IMR-90 (cell line): ENCODE data around the gene EPOP. TPM values are rescaled to one million over a fixed set of nuclear protein-coding genes. Genes with fewer than 3 reads are reported as not detected.

Experiments used
- ATAC-seq: fragments of 200-7000 bp; cut with Tn5 transposase; 2 replicates; pipeline ENCODE4 v1.9.1; 2020; ENCODE audit warnings: low read depth, mild to moderate bottlenecking, moderate library complexity
- BruUV-seq: library from RNA; stranded (reverse); fragments of 400-500 nt; replicated peaks from 2 replicates; lab custom pipeline; 2021; lab: Mats Ljungman, UMichigan
- CTCF ChIA-PET: fragments of 300-600 bp; formaldehyde crosslinking; extraction: SDS; loops from one replicate; lab custom pipeline; 2021; ENCODE audit warnings: antibody characterized with exemption; lab: Yijun Ruan, JAX
- POLR2A ChIA-PET: fragments of 300-600 bp; sonication (Branson Sonifier 250); formaldehyde crosslinking; loops from one replicate; lab custom pipeline; 2022; ENCODE audit warnings: antibody characterized with exemption; ENCODE audit not compliant: unreplicated experiment; lab: Charles Lee
- DNase-seq: peaks from one replicate; pipeline ENCODE4 v3.0.0; 2013
- H2AFZ ChIP-seq: replicated peaks from 2 replicates; pipeline ENCODE3; 2013; ENCODE audit warnings: low read length, mild to moderate bottlenecking; ENCODE audit not compliant: poor library complexity
- H2AK5ac ChIP-seq: 2 replicates; pipeline ENCODE4 v1.6.1; 2013; ENCODE audit warnings: low read depth, low read length, inconsistent platforms
- H2AK9ac ChIP-seq: replicated peaks from 2 replicates; pipeline ENCODE3; 2013; ENCODE audit warnings: mild to moderate bottlenecking, low read depth, low read length, moderate library complexity; ENCODE audit not compliant: poor library complexity
- H2BK120ac ChIP-seq: 2 replicates; pipeline ENCODE4 v1.6.1; 2013; ENCODE audit warnings: low read depth, low read length, inconsistent platforms
- H2BK15ac ChIP-seq: 3 replicates; pipeline ENCODE4 v1.6.1; 2013; ENCODE audit warnings: low read depth, low read length, inconsistent platforms
- H2BK20ac ChIP-seq: 2 replicates; pipeline ENCODE4 v1.6.1; 2013; ENCODE audit warnings: low read depth, mild to moderate bottlenecking, inconsistent platforms, low read length, moderate library complexity
- H2BK5ac ChIP-seq: 2 replicates; pipeline ENCODE4 v1.6.1; 2013; ENCODE audit warnings: mild to moderate bottlenecking, low read depth, low read length, inconsistent platforms; ENCODE audit not compliant: poor library complexity, severe bottlenecking
- H3K14ac ChIP-seq: replicated peaks from 2 replicates; pipeline ENCODE4 v1.6.1; 2013; ENCODE audit warnings: low read depth, low read length, inconsistent platforms
- H3K18ac ChIP-seq: 2 replicates; pipeline ENCODE4 v1.6.1; 2013; ENCODE audit warnings: low read depth, low read length, control low read depth
- H3K23ac ChIP-seq: 2 replicates; pipeline ENCODE4 v1.6.1; 2013; ENCODE audit warnings: low read depth, low read length, inconsistent platforms
- H3K27ac ChIP-seq: 2 replicates; pipeline ENCODE4 v1.5.1; 2013; ENCODE audit warnings: mild to moderate bottlenecking, control low read depth, low read length; ENCODE audit not compliant: insufficient read depth
- H3K27me3 ChIP-seq: 2 replicates; pipeline ENCODE4 v1.6.1; 2013; ENCODE audit warnings: low read length; ENCODE audit not compliant: control insufficient read depth, insufficient read depth
- H3K36me3 ChIP-seq: 2 replicates; pipeline ENCODE4 v1.6.1; 2013; ENCODE audit warnings: low read length, mixed read lengths; ENCODE audit not compliant: control insufficient read depth, insufficient read depth
- H3K4ac ChIP-seq: 2 replicates; pipeline ENCODE4 v1.6.1; 2013; ENCODE audit warnings: low read depth, low read length, inconsistent platforms
- H3K4me1 ChIP-seq: 2 replicates; pipeline ENCODE4 v1.6.1; 2013; ENCODE audit warnings: low read length, mixed read lengths; ENCODE audit not compliant: control insufficient read depth, insufficient read depth
- H3K4me2 ChIP-seq: 2 replicates; pipeline ENCODE4 v1.6.1; 2013; ENCODE audit warnings: low read depth, mild to moderate bottlenecking, control low read depth, low read length, moderate library complexity
- H3K4me3 ChIP-seq: 2 replicates; pipeline ENCODE4 v1.5.1; 2013; ENCODE audit warnings: low read depth, mild to moderate bottlenecking, control low read depth, low read length, moderate library complexity; ENCODE audit not compliant: insufficient read depth
- H3K56ac ChIP-seq: 2 replicates; pipeline ENCODE4 v1.6.1; 2013; ENCODE audit warnings: low read length, inconsistent platforms; ENCODE audit not compliant: insufficient read depth; ENCODE audit errors: extremely low read depth
- H3K79me1 ChIP-seq, 2 experiments: 2 replicates each; pipeline ENCODE4 v1.6.1; 2013; ENCODE audit warnings: low read length in 2 of 2, inconsistent platforms in 1 of 2, low read depth in 1 of 2
- H3K9ac ChIP-seq: 2 replicates; pipeline ENCODE4 v1.6.1; 2013; ENCODE audit warnings: low read depth, low read length, control low read depth
- H3K9me1 ChIP-seq: 2 replicates; pipeline ENCODE4 v1.6.1; 2013; ENCODE audit warnings: low read length, inconsistent platforms; ENCODE audit not compliant: insufficient read depth
- H3K9me3 ChIP-seq: 2 replicates; pipeline ENCODE4 v1.6.1; 2013; ENCODE audit warnings: low read length; ENCODE audit not compliant: control insufficient read depth, insufficient read depth
- H4K20me1 ChIP-seq: 2 replicates; pipeline ENCODE4 v1.6.1; 2013; ENCODE audit warnings: low read length, inconsistent platforms; ENCODE audit not compliant: insufficient read depth
- H4K5ac ChIP-seq: 2 replicates; pipeline ENCODE4 v1.6.1; 2013; ENCODE audit warnings: mild to moderate bottlenecking, low read depth, low read length, control low read depth
- H4K8ac ChIP-seq, 2 experiments: 2 replicates each; pipeline ENCODE4 v1.6.1; 2013; ENCODE audit warnings: low read depth in 2 of 2, low read length in 2 of 2, control low read depth in 1 of 2, inconsistent platforms in 1 of 2
- H4K91ac ChIP-seq: 2 replicates; pipeline ENCODE4 v1.6.1; 2013; ENCODE audit warnings: low read depth, low read length, inconsistent platforms; ENCODE audit not compliant: insufficient read depth
- BHLHE40 ChIP-seq: fragments of 150-350 bp; IDR thresholded peaks from 2 replicates; pipeline ENCODE4 v1.6.1; 2016; ENCODE audit warnings: mild to moderate bottlenecking, low read depth, low read length
- CEBPB ChIP-seq: IDR thresholded peaks from 2 replicates; pipeline ENCODE4 v1.6.1; 2012; ENCODE audit warnings: low read depth, low read length, improper control_type of control experiment
- ELK1 ChIP-seq: fragments of 150-350 bp; IDR thresholded peaks from 2 replicates; pipeline ENCODE4 v1.6.1; 2016; ENCODE audit warnings: low read depth, mild to moderate bottlenecking, low read length, moderate library complexity, borderline replicate concordance
- MAFK ChIP-seq: IDR thresholded peaks from 2 replicates; pipeline ENCODE4 v1.6.1; 2012; ENCODE audit warnings: low read depth, low read length, improper control_type of control experiment
- MAZ ChIP-seq: IDR thresholded peaks from 2 replicates; pipeline ENCODE4 v1.6.1; 2012; ENCODE audit warnings: low read depth, mild to moderate bottlenecking, low read length, improper control_type of control experiment, moderate library complexity, borderline replicate concordance
- MXI1 ChIP-seq: IDR thresholded peaks from 2 replicates; pipeline ENCODE4 v1.6.1; 2012; ENCODE audit warnings: low read depth, mild to moderate bottlenecking, low read length, moderate library complexity, borderline replicate concordance
- NFE2L2 ChIP-seq: fragments of 150-350 bp; IDR thresholded peaks from 2 replicates; pipeline ENCODE4 v1.6.1; 2016; ENCODE audit warnings: low read depth, mild to moderate bottlenecking, low read length
- POLR2A ChIP-seq: IDR thresholded peaks from 2 replicates; pipeline ENCODE4 v1.6.1; 2012; ENCODE audit warnings: mild to moderate bottlenecking, low read depth, low read length
- RAD21 ChIP-seq: IDR thresholded peaks from 2 replicates; pipeline ENCODE4 v1.6.1; 2012; ENCODE audit warnings: low read length, improper control_type of control experiment
- RCOR1 ChIP-seq: IDR thresholded peaks from 2 replicates; pipeline ENCODE4 v1.6.1; 2012; ENCODE audit warnings: mild to moderate bottlenecking, low read length, improper control_type of control experiment; ENCODE audit not compliant: insufficient replicate concordance
- SMC3 ChIP-seq: fragments of 150-350 bp; IDR thresholded peaks from 2 replicates; pipeline ENCODE4 v1.6.1; 2016; ENCODE audit warnings: low read depth, mild to moderate bottlenecking, antibody characterized with exemption, low read length, moderate library complexity
- WGBS, 2 experiments: methylation state at CpG; one replicate each; pipeline versions ENCODE4 v1.1.5 to v1.1.7; 2013; ENCODE audit warnings: missing lambda C conversion rate in 2 of 2; ENCODE audit not compliant: insufficient read length in 1 of 2; ENCODE audit errors: extremely low coverage in 2 of 2; 5-methylcytosine and 5-hydroxymethylcytosine counted together
- dilution Hi-C: fragments of 300-500 bp; cut with HindIII; formaldehyde crosslinking; loops from one replicate; pipeline ENCODE4 v1.14.3; 2018; ENCODE audit warnings: low sequenced_read_pairs; ENCODE audit not compliant: unreplicated experiment
- in situ Hi-C: fragments of 300-500 bp; cut with MboI; formaldehyde crosslinking; loops from 3 replicates; pipeline ENCODE4 v1.14.3; 2019; ENCODE audit warnings: low sequenced_read_pairs, inconsistent platforms, mixed read lengths
- intact Hi-C: fragments of 100-400 bp; cut with micrococcal nuclease; formaldehyde crosslinking; loops from 2 replicates; pipeline ENCODE4 v1.10.0; 2022
- polyA plus RNA-seq, 3 experiments: library from polyadenylated mRNA; depleted of rRNA; stranded (reverse); fragments of >200 nt; gene quantifications; 2 replicates each; pipeline ENCODE4 v1.2.3, GENCODE V29; 2012; ENCODE audit warnings: low replicate concordance in 1 of 3
- total RNA-seq: library from RNA; depleted of rRNA; stranded (reverse); fragments of >200 nt; gene quantifications from 2 replicates; pipeline ENCODE4 v1.2.3, GENCODE V29; 2012
- TF ChIP-seq, protein P1 (sequence below): fragments of 150-350 bp; IDR thresholded peaks from 2 replicates; pipeline ENCODE4 v1.6.1; 2017; ENCODE audit warnings: mild to moderate bottlenecking, antibody characterized with exemption, low read length, low read depth

Gene EPOP
- total and polyA plus RNA-seq, 2 of the 4 experiments (the other 2 are of a cell fraction), result 0.36 to 0.82 TPM

- in situ Hi-C loops, result no loop called here
- Histone ChIP-seq H3K4me2 (no peak overlapping the region), H3K27me3 (peaks cover 55% of the 10 kb centered on the region), H2AK5ac (no peak overlapping the region), H3K14ac (no peak overlapping the region), H4K8ac (no peak overlapping the region), H3K4me1 (no peaks in the 10 kb centered on the region), H2BK5ac (no peak overlapping the region), H2AK9ac (no peak overlapping the region), H3K36me3 (no peaks in the 10 kb centered on the region), H3K9me1 (no peaks in the 10 kb centered on the region), H2BK20ac (no peak overlapping the region), H3K23ac (no peak overlapping the region), H3K56ac (no peak overlapping the region), H2BK120ac (no peak overlapping the region), H3K4ac (no peak overlapping the region), H3K9me3 (no peaks in the 10 kb centered on the region), H3K79me1 (no peaks in the 10 kb centered on the region), H2BK15ac (no peak overlapping the region), H4K91ac (no peak overlapping the region), H3K9ac (no peak overlapping the region), H4K20me1 (no peaks in the 10 kb centered on the region), H4K5ac (no peak overlapping the region), H3K18ac (no peak overlapping the region), H2AFZ (no peak overlapping the region), H3K4me3 (no peak overlapping the region), H3K27ac (no peak overlapping the region)
- intact Hi-C loops, result no loop called here
- 8% methylated on average over 5 of the region's 21 CpGs; no CpG with 5 or more reads in 1 of the 2 experiments for WGBS, 2 experiments
- no peak for DNase-seq
- POLR2A ChIA-PET, result no interaction called here
- no TSS peak for BruUV-seq
- dilution Hi-C loops, result no loop called here
- no peak for ATAC-seq
- CTCF ChIA-PET, result interaction anchor here (1.5 kb wide), 1 partner anchor 8 kb away, joined by 5 read pairs; no protein-coding TSS in a partner anchor
- TF ChIP-seq NFE2L2 (no peak), BHLHE40 (no peak), POLR2A (no peak), MAFK (no peak), MXI1 (no peak), MAZ (no peak), SMC3 (no peak), CEBPB (no peak), RAD21 (no peak), RCOR1 (no peak), ELK1 (no peak)
- TF ChIP-seq, protein P1, sequence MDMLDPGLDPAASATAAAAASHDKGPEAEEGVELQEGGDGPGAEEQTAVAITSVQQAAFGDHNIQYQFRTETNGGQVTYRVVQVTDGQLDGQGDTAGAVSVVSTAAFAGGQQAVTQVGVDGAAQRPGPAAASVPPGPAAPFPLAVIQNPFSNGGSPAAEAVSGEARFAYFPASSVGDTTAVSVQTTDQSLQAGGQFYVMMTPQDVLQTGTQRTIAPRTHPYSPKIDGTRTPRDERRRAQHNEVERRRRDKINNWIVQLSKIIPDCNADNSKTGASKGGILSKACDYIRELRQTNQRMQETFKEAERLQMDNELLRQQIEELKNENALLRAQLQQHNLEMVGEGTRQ, result no peak
Observed at GRCh38 chr17:38654411-38655398, 20.1 kb downstream of the EPOP start.
